NCI-H2107 treated with DMSO at 0.1 percent for 48 hours (cell line): Measurements from ENCODE around the gene OPCML.

Source experiments
- DNase-seq: peaks from one replicate; lab custom pipeline; 2025; ENCODE audit not compliant: unreplicated experiment; lab: John Stamatoyannopoulos, UW

OPCML gene

DNA sequence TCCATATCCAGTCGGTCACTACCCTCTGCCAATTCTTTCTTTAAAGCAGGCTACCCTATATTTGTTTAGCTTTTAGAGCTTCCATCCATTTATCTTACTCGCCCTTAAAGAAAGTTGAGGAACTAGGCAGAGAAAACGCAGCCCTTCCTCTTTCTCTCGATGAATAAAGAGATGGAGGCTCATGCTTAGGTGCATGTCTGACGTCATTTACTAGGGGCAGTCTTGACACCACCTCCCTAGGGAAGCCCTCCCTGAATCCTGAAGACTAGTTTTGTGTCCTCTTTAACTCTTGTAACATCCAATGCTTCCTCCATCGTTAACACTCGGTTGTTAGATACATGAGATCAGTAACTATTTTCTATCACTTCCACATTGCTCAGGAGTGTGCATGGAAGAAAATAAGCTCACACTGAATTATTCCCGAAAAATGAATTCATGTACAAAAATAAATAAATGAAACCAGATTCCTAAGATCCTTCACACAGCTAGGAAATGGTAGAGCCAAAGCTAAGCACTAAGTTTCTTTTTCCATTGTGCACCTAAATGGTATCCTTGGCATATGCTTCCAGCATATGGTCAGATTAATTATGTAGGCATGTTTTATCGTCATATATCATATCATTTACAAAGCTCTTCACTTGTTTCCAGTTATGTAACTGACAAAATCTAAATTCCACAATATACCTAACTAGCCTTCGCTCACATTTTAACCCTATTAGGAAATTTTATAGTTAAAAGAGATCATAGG is 291.2 kb downstream of the OPCML start:
- no peak for DNase-seq

DNA sequence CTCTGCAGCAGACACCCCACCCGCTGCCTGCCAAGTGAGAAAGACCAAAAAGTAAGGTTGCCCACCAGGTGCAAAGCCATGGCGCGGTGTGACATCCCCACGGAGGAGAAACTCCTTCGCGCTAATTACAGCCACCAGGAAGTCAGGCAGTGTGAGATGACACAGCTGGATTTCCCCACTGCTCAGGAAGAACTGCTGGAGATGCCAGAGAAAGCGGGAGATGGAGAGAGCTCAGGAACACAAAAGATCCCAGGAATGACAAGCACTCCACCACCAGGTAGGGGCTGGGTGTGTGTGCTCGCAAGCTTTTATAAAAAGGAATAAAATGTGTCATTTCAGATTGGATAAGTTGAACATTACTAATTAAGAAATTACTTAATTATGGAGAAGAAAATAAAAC is 292.7 kb downstream of the OPCML start:
- DNase-seq: no peak

DNA sequence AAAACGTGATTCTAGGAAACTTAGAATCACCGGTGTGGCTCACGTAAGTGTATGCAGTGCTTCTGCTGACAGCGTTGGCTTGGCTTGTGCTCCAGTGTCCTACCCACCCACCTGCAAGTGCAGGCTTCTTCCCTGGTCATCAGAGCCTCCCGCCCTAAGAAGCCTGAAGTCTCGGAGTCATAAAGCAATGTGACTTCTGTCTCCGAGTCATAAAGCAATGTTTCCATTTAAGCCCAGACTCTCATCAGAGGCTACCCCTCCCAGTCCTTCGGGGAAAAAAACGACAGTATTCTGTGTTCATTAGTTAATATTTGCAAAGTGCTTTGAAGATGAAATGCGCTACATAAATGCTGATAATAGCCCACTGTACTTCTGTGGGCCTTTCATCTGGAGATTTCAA is 293.8 kb downstream of the OPCML start:
- no peak for DNase-seq

DNA sequence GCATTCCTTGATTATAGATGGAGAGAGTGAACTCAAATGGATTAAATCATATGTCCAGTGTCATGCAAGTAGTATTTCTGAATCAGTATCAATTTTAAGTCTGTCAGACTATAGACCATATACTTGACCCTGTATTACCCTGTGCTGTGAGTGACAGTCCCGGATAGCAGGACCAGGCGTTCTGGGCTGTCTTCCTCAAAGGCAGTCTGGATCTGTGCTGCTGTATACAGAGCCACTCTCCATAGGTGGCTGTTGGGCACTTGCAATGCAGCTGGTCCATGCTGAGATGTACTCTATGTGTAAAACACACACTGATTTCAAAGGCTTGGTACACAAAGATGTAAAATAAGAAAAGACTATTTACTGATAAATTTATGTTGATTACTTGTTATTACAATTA is 294.3 kb downstream of the OPCML start:
- no peak for DNase-seq

DNA sequence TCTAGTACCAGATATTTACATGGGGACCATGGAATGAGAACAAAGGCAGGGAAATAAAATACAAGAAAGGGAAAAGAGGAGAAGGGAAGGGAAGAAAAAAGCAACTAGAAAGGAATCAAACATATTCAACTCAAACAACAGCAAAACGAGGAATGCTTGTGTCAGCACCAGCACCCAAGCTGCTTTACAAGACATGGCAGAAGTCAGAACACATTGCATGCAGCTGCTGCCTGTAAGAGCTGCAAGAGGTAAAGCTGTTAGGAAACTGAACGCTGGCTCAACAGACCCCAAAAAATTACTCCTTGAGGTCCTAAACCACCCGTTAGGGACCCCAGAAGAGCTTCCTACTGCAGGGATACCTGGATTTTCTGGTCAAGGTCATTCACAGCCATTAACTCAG is 296.9 kb downstream of the OPCML start:
- DNase-seq: no peak

DNA sequence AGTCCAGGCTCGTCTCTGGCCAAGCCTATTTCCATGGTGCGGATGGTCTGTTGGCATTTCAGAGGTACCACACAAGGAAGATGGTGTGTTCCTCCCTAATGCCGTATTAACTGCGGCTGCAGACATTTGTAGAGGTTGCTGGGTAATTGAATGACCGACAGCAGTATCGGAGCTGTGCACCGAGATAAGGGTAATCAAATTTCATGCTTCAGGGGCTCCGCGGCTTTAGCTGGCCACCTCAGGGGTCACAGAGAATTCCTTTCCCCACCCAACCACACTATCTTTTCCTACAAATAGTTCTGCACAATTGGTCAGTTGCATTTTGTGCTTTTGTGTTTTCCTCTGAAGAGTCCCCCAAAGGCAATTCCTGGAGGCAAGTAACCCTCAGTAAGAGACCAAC is 297.4 kb downstream of the OPCML start:
- no peak for DNase-seq

DNA sequence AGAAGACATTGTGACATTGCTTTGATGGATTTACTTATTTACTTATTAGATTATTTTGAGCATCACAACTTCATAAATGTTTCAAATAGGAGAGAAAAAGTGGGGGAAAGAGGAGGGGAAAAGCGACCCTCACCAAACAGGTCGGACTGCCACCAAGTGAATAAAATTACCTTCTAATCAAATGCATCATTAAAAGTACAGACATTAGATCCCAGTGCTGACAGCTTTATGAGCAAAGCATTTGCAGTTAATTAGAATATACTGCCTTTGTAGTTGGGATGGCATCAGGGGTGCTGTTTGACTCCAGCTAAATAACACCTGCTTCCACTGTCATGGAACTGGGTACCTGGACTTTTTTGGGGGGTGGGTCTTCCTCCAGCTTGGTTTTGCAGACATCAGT is 299.6 kb downstream of the OPCML start:
- DNase-seq: no peak

DNA sequence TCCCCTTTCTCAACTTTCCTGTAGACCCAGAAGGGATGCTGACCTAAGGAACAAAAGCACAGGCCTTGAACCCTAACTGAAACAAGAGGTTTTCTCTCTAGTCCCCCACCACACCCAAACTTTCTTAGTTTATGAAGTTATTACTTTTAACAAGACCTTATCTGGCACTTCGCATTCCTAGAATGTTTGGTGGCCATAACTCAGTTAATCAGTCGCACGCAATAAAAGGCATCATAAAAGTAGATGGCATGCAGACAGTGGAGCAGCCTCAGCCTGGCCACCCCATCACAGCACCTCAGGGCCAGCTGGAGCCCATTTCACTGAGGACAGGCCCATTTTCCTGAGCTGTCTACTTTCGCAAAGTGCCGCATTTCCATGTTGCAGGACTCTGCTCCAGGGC is 301.9 kb downstream of the OPCML start:
- DNase-seq: no peak

DNA sequence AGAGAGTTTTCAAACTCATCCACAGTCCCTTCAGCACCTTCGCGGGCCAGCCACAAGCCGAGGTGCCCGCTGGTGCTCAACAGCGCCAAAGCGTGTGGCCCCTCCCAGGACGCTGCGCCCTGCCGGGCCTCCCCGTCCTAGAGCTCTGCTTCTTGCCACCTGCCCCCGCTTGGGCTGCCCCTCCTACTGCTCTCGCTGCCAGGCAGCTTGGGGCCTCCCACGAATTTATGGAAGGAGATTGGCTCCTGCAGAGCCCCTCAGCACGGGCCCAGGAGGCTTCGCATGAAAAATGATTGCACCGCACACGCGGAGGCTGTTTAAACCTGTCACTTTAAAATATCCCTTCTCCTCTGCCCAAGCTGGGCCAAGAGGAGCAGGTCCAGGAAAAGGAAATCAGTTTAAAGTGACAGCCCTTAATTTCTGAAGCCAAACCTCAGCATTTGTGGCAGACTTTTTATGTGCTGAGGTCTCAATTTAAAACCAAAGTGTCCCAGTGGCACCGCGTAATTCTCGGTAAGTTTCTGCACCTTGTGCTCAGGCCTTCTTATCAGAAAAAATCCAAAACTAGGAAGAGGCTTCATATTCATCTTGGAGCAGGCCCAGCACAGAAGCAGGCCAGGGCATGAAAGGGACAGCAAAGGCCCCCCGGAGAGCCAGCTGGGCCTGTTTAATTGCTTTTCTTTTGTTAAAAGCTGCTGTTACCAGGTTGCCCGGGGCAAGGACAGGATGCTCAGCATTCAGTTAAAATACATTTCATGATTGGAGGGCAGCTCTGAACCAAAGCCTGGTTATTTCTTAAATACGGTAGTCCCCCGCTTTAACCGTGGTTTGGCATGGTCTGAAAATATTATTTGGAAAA is 303.6 kb downstream of the OPCML start:
- DNase-seq: peak; percentile 65

DNA sequence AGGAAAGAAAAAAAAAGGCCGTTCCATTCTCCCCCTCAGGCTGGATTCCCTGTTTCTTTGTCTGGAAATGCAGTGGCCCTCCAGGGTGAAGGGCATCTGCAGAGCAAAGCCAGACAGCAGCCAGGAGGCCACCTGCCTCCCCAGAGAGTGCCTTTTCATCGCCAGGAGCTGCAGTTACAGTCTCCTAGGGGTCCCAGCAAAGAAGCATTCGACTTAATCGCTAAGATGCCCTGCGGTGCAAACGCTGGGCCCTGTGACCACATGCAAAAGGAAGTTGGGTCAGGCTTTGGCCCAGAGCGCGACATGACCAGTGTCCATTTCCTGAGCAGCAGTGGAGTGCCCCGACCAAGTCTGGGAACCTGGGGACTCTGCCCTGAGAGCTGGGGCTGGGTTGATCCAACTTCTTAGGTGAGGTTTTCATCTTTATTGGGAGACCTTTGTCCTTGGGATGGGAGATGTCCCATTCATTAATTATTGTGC is 304.6 kb downstream of the OPCML start:
- DNase-seq: no peak

DNA sequence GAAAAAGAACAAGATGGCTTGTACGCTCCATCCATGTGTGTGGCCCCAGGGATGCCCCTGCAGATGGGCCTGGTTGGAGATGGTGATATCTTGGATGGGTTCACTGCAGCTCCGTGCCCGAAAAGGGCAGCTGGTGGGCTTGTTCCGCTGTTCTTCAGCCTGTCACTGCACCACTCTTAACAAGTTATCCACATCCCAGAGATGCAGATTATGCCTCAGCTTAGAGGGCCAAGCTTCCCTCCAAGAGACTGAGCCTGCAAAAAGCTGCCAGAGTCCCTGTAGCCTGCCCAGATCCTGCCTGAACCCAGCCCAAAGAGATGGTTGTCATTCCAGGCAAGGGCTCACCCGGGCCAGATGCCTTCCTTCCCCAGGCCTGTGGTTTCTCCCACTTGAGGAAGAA is 308.0 kb downstream of the OPCML start:
- DNase-seq: no peak

DNA sequence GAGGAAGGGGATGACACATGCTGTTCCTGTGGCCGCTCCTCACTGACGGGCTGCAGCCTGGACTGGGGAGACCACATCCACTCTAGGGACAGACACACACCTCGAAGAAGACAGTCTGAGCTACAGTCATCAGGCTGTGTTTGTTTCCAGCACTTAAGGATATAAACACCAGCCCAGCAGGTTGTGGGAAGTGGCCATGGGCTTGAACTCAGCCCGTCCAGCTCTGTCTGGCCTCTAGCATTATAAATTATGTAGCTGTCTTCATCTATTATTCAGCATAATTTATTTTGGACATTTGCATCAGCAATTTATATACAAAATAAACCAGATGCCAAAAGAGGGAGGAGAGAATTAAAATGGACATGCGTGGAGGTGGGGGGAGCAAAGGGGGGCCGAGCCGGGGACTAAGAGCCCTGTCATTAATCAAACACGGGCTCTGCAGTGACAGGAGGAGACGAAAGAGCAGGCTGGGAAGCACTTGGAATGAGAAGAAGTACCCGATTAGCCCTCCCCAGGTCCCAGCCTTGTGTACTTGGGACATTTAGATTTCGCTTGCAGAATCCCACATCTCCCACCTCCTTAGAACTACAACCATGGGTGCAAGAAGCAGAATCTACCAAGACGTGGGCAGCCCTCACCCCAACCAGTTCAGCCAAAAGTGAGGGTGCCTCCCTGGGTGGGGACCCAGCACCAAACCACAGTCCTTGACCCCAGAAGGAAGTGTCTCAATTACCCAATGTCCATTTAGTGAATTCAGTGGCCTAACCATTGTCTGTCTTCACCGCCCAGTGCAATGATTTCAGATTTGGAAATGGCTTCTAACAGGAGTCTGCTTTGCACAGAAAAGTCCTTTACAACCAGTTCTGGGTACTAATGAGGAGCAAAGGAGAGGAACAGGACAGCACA is 309.6 kb downstream of the OPCML start:
- DNase-seq: no peak

DNA sequence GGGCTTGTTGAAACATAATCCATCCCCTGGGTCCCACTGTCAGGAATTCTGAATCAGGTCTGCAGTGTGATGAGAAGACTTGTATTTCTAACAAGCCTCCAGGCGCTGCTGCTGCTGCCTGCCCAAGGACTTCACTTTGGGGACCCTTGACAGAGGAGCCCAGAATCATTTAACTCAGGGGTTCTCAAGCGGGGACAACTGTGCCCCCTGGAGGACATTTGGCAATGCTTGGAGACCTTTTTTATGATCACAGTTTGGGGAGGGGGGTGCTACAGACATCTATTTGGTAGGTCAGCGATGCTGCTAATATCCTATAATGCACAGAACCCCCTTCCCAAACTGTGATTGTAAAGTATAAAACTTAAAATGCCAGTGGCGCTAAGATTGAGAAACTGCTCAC is 312.8 kb downstream of the OPCML start:
- DNase-seq: no peak

DNA sequence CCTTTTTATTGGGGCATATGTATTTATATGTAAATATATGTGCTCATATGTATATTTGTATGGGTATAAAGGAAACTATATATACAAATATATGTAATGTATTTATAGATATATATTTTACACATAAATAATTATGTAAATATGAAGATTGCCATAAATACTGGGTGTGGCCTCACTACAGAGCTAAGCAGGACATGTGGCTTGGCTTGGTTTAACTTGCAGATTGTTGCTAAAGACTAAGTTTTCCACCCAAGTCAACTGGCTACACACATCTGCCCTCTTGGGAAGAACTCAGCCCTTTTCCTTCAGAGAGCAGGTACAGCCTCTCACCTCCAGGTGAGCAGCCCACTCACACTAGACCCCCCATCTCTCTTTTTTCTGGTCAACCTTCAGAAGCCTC is 315.5 kb downstream of the OPCML start:
- no peak for DNase-seq

DNA sequence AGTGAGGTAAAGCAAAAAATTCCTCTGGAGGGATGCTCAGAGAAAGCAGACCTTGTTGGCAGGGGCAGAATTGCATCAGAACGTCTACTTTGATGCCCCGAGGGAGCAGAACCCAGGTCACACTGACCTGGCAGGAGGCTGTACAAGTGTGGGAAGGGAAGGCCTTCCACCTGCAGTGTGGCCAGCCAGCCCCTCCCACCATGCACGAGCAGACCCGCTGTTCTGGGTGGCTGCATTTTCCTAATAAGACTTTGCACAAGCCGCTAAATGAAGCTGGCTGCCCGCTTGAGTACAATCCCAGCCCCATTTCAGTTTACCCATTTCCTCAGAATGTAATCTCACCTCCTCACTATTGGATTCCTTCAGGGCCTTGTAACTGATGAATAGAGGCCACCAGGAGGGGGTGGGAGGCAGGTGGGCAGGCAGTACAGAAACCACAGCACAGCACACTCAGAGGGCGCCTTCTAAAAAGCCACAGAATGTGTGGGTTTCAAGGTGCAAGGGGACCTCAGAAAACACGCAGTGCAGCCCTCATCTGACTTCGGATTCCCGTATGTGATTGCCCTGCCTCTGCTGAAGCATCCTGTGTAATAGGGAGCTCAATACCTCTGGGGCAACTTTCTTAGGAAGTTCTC is 316.6 kb downstream of the OPCML start:
- no peak for DNase-seq

DNA sequence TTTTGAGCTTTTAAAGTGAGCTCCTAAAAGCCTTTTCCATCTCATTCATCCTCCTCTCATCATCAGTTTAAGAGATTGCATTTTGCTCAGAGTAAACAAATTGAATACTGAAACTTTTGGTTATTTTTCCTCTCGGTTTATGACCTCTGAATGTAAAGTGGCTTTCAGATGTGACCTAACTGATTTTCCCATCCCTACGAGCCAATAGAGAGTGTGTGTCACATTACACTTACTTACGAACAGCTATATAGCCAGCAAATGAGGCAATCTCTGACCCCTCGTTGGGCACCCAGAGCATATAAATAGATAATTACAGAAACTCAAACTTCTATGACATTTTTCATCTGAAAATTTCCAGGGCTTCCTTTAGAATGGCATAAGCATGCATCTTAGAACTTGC is 317.7 kb downstream of the OPCML start:
- DNase-seq: no peak

DNA sequence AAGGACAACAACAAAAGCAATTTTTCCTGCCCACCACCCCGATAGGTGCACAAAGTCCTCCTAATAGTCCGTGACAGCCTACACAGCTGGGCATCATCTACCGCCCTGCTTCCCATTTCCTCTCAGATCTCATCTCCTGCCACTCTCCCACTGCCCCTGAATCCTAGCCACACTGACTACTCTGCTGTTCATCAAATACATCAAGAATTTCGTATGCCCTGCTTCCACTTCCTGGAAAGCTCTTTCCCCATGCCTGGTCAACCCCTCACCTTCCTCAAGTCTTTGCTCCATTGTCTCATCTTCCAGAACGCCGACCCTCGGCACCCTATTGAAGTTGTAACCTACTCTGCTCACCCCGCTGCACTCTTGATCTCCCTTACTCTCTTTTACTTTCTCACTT is 320.1 kb downstream of the OPCML start:
- no peak for DNase-seq

DNA sequence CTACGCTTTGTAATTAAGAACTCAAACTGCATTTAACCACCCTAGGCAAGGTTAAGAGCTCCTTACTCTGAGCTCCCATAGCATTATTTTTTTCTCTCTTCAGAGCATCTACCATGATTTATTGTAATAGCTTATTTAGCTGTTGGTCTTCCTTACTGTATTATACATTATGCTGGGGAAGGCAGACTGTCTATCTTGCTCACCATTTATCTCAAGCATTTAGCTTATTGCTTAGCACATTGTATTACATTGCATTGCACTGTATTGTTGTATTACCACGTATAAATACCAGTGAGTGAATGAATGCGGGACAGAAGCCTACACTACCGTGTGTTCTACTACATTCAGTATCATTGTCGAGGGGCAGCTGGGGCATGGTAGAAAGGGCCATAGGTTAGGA is 324.3 kb downstream of the OPCML start:
- DNase-seq: no peak

DNA sequence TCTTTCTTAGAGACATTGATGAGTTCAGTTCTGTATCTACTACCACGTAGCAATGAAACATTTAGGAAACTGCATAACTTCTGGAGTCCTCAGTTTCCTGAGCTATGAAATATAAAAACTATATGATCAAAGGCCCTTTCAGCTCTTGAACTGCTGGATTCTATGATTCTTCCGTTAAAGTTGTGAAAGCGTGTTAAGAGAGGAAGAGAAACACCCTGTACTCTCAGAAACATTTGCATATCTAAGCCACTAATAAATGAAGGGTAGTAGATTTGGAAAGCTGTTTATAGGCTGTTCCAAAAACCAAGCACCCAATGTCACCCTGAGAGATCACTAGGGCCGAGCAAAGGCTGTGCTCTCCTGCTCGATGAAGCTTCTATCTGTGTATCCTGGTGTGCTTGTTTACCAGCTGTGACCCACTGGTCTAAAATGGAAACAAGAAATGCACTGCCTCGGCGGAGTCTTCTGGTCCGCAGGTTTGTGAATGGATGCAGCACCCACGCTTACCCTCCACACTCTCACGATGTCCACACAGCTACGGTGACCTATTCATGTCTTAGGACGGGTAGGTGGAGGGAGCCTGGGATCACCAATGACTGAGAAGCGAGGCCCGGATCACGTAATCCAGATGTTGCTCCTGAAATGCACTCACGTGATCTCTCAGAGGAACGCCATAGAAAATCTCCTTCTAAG is 325.8 kb downstream of the OPCML start:
- no peak for DNase-seq

DNA sequence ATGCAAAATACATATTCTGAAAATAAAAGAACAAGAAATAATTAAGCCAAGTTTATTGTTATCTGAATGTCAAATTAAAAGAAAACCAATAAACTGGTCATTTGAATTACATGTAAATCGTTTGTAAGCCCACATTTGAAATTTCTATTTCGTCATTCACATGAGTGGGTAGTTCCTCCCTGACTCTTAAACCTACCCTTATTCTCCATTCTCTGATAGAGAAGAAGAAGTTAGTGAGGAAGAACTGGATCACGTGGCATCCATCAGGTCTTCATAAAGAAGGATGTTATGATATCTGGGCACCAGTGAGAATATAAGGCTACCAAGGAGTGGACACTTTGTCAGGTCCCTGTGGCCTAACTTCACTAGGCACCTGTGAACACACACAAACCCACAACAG is 328.1 kb downstream of the OPCML start:
- DNase-seq: no peak
